ENCODE measurements around the gene APOC4.
"Not testable (repeated sequence)": the region's sequence is repeated elsewhere in the genome, so short reads cannot be mapped to it uniquely, and the experiment has no call there.

Gene APOC4

GRCh38 chr19:44942067-44942571, at the start of gene APOC4:
Gene APOC4 (plus strand): TSS chr19:44942237. CDS start chr19:44942278, 41 bp downstream.
- DNase-seq: no peak

- DNase-seq: no peak
Measured at GRCh38 chr19:44892932-44893331, 49.1 kb upstream of the APOC4 start.

GRCh38 chr19:44893332-44894051, 48.5 kb upstream of the APOC4 start:
- no peak for DNase-seq

- no peak for DNase-seq
Measured at GRCh38 chr19:44894052-44894400, 48.0 kb upstream of the APOC4 start.

- DNase-seq: no peak
Measured at GRCh38 chr19:44894946-44895345, 47.1 kb upstream of the APOC4 start.

DNA sequence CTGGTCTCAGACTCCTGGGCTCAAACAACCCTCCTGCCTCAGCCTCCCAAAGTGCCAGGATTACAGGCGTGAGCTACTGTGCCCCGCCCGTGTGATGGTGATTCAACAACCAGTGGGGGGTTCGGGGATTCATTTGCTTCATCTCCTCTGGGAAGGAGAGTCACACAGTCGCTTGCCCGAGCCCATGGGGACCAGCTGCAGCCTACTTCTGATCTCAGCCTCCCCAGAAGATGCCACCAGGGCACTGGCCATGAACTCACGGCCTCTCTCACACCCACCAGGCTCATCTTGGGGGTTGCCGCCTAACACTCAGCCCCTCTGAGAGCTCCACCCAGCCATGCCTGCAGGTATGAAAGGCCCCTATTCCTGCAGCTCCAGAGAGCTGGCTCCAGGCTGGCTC, 44.2 kb upstream of the APOC4 start:
- no peak for DNase-seq

GRCh38 chr19:44900328-44901244, 41.5 kb upstream of the APOC4 start:
- DNase-seq: no peak

DNA sequence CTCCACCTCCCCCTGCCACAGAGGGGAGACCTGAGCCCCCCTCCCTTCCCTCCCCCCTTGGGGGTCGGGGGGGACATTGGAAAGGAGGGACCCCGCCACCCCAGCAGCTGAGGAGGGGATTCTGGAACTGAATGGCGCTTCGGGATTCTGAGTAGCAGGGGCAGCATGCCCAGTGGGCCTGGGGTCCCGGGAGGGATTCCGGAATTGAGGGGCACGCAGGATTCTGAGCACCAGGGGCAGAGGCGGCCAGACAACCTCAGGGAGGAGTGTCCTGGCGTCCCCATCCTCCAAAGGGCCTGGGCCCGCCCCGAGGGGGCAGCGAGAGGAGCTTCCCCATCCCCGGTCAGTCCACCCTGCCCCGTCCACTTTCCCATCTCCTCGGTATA, 38.8 kb upstream of the APOC4 start:
- no peak for DNase-seq

- DNase-seq: peak; percentile 52 to 77 (median 58)
Measured at GRCh38 chr19:44903602-44904425, 38.2 kb upstream of the APOC4 start.

DNA sequence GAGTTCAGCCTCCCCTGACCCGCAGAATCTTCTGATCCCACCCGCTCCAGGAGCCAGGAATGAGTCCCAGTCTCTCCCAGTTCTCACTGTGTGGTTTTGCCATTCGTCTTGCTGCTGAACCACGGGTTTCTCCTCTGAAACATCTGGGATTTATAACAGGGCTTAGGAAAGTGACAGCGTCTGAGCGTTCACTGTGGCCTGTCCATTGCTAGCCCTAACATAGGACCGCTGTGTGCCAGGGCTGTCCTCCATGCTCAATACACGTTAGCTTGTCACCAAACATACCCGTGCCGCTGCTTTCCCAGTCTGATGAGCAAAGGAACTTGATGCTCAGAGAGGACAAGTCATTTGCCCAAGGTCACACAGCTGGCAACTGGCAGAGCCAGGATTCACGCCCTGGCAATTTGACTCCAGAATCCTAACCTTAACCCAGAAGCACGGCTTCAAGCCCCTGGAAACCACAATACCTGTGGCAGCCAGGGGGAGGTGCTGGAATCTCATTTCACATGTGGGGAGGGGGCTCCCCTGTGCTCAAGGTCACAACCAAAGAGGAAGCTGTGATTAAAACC, 37.5 kb upstream of the APOC4 start:
- no peak for DNase-seq

DNA sequence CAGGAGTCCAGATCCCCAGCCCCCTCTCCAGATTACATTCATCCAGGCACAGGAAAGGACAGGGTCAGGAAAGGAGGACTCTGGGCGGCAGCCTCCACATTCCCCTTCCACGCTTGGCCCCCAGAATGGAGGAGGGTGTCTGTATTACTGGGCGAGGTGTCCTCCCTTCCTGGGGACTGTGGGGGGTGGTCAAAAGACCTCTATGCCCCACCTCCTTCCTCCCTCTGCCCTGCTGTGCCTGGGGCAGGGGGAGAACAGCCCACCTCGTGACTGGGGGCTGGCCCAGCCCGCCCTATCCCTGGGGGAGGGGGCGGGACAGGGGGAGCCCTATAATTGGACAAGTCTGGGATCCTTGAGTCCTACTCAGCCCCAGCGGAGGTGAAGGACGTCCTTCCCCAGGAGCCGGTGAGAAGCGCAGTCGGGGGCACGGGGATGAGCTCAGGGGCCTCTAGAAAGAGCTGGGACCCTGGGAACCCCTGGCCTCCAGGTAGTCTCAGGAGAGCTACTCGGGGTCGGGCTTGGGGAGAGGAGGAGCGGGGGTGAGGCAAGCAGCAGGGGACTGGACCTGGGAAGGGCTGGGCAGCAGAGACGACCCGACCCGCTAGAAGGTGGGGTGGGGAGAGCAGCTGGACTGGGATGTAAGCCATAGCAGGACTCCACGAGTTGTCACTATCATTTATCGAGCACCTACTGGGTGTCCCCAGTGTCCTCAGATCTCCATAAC, 36.4 kb upstream of the APOC4 start, which contains the start of gene APOE:
Gene APOE (plus strand): TSS at position 360 of the 724 bp plus-strand sequence. CDS start 829 bp downstream, outside the sequence.
- DNase-seq: no peak

- no peak for DNase-seq
Measured at GRCh38 chr19:44907613-44908012, 34.4 kb upstream of the APOC4 start.

GRCh38 chr19:44908074-44908835, 33.8 kb upstream of the APOC4 start:
- no peak for DNase-seq

DNA sequence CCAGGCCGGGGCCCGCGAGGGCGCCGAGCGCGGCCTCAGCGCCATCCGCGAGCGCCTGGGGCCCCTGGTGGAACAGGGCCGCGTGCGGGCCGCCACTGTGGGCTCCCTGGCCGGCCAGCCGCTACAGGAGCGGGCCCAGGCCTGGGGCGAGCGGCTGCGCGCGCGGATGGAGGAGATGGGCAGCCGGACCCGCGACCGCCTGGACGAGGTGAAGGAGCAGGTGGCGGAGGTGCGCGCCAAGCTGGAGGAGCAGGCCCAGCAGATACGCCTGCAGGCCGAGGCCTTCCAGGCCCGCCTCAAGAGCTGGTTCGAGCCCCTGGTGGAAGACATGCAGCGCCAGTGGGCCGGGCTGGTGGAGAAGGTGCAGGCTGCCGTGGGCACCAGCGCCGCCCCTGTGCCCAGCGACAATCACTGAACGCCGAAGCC, 33.2 kb upstream of the APOC4 start:
- DNase-seq: no peak

DNA sequence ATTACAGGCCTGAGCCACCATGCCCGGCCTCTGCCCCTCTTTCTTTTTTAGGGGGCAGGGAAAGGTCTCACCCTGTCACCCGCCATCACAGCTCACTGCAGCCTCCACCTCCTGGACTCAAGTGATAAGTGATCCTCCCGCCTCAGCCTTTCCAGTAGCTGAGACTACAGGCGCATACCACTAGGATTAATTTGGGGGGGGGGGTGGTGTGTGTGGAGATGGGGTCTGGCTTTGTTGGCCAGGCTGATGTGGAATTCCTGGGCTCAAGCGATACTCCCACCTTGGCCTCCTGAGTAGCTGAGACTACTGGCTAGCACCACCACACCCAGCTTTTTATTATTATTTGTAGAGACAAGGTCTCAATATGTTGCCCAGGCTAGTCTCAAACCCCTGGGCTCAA, 32.3 kb upstream of the APOC4 start:
- no peak for DNase-seq

GRCh38 chr19:44911896-44912295, 30.1 kb upstream of the APOC4 start:
- not testable (repeated sequence) for DNase-seq

DNA sequence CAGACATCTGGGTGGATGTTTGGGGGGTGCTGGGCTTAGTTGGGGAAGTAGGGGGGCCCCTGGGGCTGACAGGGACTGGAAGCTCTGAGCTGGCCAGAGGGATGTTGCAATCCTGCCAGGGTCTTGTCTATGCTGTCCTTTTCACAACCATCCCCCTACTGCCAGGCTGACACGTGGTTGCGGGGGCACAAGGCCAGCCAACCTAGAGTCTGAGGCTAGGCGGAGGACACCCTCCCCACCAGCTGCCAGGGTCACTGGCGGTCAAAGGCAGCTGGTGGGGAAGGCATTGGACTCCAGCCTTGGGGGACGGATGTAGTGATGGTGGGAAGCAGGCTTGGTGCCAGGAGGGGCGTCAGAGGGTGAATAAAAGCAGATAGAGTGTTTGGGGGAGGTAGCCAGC, 29.2 kb upstream of the APOC4 start:
- no peak for DNase-seq

DNA sequence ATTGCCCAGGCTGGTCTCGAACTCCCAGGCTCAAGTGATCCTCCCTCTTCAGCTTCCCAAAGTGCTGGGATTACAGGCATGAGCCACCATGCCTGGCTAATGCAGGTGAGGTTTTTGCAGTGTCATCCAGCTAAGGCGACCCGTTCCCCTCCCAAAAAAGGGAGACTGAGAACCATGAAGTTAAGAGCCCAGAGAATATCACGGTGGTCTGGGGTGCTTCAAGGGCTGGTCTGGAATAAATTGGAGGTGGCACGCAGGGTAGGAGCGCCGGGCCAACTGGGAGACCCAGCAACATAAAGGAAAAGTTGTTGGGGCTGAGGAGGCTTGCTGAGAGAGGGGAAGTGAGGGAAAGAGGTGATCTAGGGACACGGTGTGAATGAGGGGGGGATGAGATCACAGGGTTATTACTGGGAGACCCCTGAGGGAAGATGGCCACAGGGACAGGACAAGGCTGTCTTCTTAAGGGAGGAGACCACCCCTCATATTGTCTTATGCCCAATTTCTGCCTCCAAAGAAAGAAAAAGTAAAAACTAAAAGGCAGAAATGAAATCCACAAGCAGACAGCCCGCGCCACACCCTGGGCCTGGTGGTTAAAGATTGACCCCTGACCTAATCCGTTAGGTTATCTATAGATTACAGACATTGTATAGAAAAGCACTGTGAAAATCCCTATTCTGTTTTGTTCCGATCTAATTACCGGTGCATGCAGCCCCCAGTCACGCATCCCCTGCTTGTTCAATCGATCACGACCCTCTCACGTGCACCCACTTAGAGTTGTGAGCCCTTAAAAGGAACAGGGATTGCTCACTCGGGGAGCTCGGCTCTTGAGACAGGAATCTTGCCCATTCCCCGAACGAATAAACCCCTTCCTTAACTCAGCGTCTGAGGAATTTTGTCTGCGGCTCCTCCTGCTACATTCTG, 28.3 kb upstream of the APOC4 start:
- not testable (repeated sequence) for DNase-seq

- DNase-seq: peak; percentile 35 to 55 (median 38)
Measured at GRCh38 chr19:44914433-44915206, 27.4 kb upstream of the APOC4 start, which contains the start of gene APOC1. Gene APOC1 (plus strand): TSS chr19:44914608. CDS start chr19:44914892, 284 bp downstream.
